Heart left ventricle (tissue), 13 donors: Measurements from ENCODE around the gene MPG.
"Not testable (repeated sequence)": the region's sequence is repeated elsewhere in the genome, so short reads cannot be mapped to it uniquely, and the experiment has no call there.

ENCODE experiments used
- POLR2A ChIP-seq, 2 donors: fragments of 450-650 bp; IDR thresholded peaks; one replicate each; pipeline ENCODE4 v1.6.1; 2017; ENCODE audit warnings: antibody characterized with exemption in 2 of 2, mild to moderate bottlenecking in 2 of 2, moderate library complexity in 2 of 2
- TF ChIP-seq, protein P1 (sequence below), 12 donors: fragments of 200-600 bp; sonication (generic) in 4 of 12; IDR thresholded peaks; one replicate each; pipeline versions ENCODE4 v1.5.0 to v1.8.0; 2018 to 2022; ENCODE audit warnings: antibody characterized with exemption in 12 of 12, mild to moderate bottlenecking in 5 of 12
- donor health status: ischemic (EF 13 %, LVEDD 7.1; RV severe dilation, severe dysfunction).
- donor health status: DM: no; HTN: yes; CAD: no.
- donor health status: DM: no; HTN: no; CAD: no.
- donor health status: ischemic (EF 25% LVEDD 6.9; RV normal size, moderate dysfunction).
- donor health status: ischemic (EF 25% LVEDD 5.7; RV mildly dilated, moderate dysfunction).
- donor health status: ischemic (EF 35%, LVEDD 5.7; RV mildly dilated, moderate dysfunction).
- donor health status: nonischemic (EF 11% LVEDD 7.7; RV severe dilation, severe dysfunction).
- donor health status: DM: yes; HTN: yes; CAD: no.
- donor health status: PGD.
- donor health status: ischemic (EF 29% LVEDD 5.4; RV normal size, mild dysfunction).
- donor health status: nonischemic (EF 23%, LVEDD 6.1; RV moderate dilation, normal function).

DNA sequence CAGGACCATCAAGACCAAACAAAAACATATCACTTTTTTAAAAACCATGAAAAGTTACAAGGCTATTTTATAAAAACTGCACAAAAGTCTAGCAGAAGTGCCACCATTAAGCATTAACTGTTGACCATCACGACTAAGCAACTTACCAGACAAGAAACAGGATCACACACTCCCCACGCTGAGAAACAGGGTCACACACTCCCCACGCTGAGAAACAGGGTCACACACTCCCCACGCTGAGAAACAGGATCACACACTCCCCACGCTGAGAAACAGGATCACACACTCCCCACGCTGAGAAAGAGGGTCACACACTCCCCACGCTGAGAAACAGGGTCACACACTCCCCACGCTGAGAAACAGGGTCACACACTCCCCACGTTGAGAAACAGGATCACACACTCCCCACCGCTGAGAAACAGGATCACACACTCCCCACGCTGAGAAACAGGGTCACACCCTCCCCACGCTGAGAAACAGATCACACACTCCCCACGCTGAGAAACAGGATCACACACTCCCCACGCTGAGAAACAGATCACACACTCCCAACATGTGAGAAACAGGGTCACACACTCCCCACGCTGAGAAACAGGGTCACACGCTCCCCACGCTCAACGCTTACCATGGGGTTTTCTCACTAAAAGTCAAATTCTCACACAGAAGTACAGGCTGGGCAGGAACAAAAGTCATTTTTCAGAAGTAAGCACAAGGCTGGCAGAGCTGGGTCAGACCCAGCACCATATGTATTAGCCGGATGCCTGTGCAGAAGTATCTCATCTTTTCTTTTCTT, 45.7 kb downstream of the MPG start:
- TF ChIP-seq, protein P1, sequence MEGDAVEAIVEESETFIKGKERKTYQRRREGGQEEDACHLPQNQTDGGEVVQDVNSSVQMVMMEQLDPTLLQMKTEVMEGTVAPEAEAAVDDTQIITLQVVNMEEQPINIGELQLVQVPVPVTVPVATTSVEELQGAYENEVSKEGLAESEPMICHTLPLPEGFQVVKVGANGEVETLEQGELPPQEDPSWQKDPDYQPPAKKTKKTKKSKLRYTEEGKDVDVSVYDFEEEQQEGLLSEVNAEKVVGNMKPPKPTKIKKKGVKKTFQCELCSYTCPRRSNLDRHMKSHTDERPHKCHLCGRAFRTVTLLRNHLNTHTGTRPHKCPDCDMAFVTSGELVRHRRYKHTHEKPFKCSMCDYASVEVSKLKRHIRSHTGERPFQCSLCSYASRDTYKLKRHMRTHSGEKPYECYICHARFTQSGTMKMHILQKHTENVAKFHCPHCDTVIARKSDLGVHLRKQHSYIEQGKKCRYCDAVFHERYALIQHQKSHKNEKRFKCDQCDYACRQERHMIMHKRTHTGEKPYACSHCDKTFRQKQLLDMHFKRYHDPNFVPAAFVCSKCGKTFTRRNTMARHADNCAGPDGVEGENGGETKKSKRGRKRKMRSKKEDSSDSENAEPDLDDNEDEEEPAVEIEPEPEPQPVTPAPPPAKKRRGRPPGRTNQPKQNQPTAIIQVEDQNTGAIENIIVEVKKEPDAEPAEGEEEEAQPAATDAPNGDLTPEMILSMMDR (IDR thresholded peaks at IDR 0.05) = not testable (repeated sequence)
- TF ChIP-seq POLR2A (IDR thresholded peaks at IDR 0.05) = not testable (repeated sequence)
